ENCODE data around the gene PRDM12. TPM values are rescaled to one million over a fixed set of nuclear protein-coding genes. Genes with fewer than 3 reads are reported as not detected.

Gene PRDM12
- polyA plus RNA-seq, 1 donor (not counting 4 experiments of a cell fraction or from before 2014, with no cell fraction given) = not detected

DNA sequence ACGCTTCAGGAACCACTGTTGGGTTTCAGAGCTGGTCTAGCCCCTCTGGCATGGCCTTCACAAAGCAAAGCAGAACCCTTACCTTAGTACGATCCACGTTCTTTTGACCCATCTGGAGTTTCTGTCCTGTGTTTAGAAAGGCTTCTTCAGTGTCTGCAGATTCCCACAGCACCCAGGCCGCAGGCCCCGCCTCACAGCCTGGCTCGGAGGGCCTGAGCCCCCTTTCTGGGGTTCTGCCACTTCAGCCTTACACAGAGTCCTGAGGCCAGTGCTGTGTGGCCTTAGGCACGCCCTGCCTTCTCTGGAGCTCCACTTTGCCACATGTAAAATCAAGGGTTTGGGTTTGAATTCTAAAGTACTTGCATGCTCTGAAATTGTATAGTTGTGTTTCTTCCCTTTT lies 31.6 kb upstream of the PRDM12 start:
- H2AFZ ChIP-seq (ENCODE audit: control insufficient read depth, low read length) = no peak overlapping the region
- FAIRE-seq (no peak), DNase-seq (ENCODE audit: low read depth, low spot score) (no peak)
- no peak overlapping the region for H3K4me3 ChIP-seq (ENCODE audit: control insufficient read depth in 2 of 3, extremely low read depth in 1 of 3, insufficient read depth in 2 of 3, low read depth in 1 of 3, low read length in 3 of 3)
- H3K4me1 ChIP-seq (ENCODE audit: control insufficient read depth, extremely low read depth, insufficient read depth, low read length) = no peaks in the 10 kb centered on the region
- peaks cover 31 to 36% of the 10 kb centered on the region in 2 experiments for H3K36me3 ChIP-seq (ENCODE audit: control insufficient read depth in 2 of 2, extremely low read depth in 1 of 2, insufficient read depth in 2 of 2, low read length in 2 of 2)
- no peak overlapping the region for H3K27ac ChIP-seq (ENCODE audit: control insufficient read depth, insufficient read depth, low read length)
- no peaks in the 10 kb centered on the region for H3K9me1 ChIP-seq (ENCODE audit: control insufficient read depth, extremely low read depth, insufficient read depth, low read length)
- no peaks in the 10 kb centered on the region for H3K27me3 ChIP-seq (ENCODE audit: control insufficient read depth, extremely low read depth, insufficient read depth, low read length)
- dilution Hi-C loops (cut with MboI; ENCODE audit: extremely low pct_ligation_motif_present, low sequenced_read_pairs) = no loop called here
- TF ChIP-seq, protein P1, sequence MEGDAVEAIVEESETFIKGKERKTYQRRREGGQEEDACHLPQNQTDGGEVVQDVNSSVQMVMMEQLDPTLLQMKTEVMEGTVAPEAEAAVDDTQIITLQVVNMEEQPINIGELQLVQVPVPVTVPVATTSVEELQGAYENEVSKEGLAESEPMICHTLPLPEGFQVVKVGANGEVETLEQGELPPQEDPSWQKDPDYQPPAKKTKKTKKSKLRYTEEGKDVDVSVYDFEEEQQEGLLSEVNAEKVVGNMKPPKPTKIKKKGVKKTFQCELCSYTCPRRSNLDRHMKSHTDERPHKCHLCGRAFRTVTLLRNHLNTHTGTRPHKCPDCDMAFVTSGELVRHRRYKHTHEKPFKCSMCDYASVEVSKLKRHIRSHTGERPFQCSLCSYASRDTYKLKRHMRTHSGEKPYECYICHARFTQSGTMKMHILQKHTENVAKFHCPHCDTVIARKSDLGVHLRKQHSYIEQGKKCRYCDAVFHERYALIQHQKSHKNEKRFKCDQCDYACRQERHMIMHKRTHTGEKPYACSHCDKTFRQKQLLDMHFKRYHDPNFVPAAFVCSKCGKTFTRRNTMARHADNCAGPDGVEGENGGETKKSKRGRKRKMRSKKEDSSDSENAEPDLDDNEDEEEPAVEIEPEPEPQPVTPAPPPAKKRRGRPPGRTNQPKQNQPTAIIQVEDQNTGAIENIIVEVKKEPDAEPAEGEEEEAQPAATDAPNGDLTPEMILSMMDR (optimal IDR thresholded peaks at IDR 0.05 in 1 of 3, IDR thresholded peaks at IDR 0.05 in 1 of 3, conservative IDR thresholded peaks at IDR 0.05 in 1 of 3; ENCODE audit: extremely low read depth in 1 of 3, insufficient read depth in 2 of 3, low read length in 3 of 3) = no peak
- no peak for TF ChIP-seq EZH2 (IDR thresholded peaks at IDR 0.05; ENCODE audit: low read length)
- H3K79me2 ChIP-seq (ENCODE audit: control insufficient read depth, insufficient read depth, low read length) = no peaks in the 10 kb centered on the region
- no peaks in the 10 kb centered on the region for H4K20me1 ChIP-seq (ENCODE audit: control insufficient read depth, extremely low read depth, insufficient read depth, low read length)
- no peak overlapping the region for H3K4me2 ChIP-seq (ENCODE audit: control insufficient read depth, extremely low read depth, insufficient read depth, low read depth, low read length)
- no peaks in the 10 kb centered on the region for H3K9me3 ChIP-seq (ENCODE audit: control insufficient read depth, low read depth, low read length)
- no peak overlapping the region for H3K9ac ChIP-seq (ENCODE audit: control insufficient read depth, extremely low read depth, insufficient read depth, low read length)

DNA sequence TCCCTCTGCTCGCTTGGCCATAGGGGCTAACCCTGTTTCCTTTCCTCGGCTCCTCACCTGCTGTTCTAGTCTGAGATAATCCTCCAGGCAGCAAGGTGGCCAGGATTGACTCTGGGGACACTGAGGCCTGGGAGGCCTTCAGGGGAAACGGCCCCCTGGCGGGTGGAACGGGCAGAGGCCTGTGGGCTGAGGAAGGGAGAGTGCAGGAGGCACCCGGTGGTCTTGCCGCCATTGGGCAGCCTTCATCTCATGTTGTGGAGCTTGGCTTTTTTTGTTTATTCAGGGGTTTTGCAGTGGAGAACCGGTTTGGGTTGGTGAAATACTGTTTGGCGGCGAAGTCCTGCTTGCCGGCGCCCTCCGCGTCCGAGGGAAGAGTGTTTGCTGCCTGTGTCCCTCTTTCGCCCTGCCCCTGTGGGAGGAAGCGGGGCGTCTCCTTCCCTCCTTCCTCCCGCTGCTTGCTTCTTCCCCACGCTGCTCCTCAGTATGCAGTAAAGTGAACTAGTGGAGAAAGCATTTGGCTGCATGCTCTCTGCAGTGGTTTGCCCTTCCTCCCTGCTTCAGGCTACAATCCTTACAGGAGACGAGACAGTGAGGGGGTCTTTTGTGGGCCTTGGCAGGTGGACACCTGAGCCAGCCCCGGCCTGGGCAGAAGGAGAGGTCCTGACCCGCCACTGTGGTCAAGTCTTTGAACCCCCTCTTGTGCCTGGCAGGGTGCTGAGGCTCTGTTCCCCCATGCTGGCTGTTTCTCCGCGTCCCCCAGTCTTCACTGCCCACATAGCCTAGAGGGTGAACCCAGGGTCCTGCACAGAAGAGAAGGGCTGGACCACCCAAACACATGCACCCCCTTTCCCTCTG lies 30.8 kb upstream of the PRDM12 start:
- Histone ChIP-seq H3K27me3 (ENCODE audit: control insufficient read depth, extremely low read depth, insufficient read depth, low read length) (no peaks in the 10 kb centered on the region), H3K4me2 (ENCODE audit: control insufficient read depth, extremely low read depth, insufficient read depth, low read depth, low read length) (no peak overlapping the region), H3K4me1 (ENCODE audit: control insufficient read depth, extremely low read depth, insufficient read depth, low read length) (no peaks in the 10 kb centered on the region), H3K36me3 (ENCODE audit: control insufficient read depth in 2 of 2, extremely low read depth in 1 of 2, insufficient read depth in 2 of 2, low read length in 2 of 2) (peaks cover 30 to 33% of the 10 kb centered on the region in 2 experiments), H3K27ac (ENCODE audit: control insufficient read depth, insufficient read depth, low read length) (no peak overlapping the region), H3K9me1 (ENCODE audit: control insufficient read depth, extremely low read depth, insufficient read depth, low read length) (no peaks in the 10 kb centered on the region), H3K9ac (ENCODE audit: control insufficient read depth, extremely low read depth, insufficient read depth, low read length) (no peak overlapping the region), H2AFZ (ENCODE audit: control insufficient read depth, low read length) (no peak overlapping the region), H3K79me2 (ENCODE audit: control insufficient read depth, insufficient read depth, low read length) (no peaks in the 10 kb centered on the region), H3K4me3 (ENCODE audit: control insufficient read depth in 2 of 3, extremely low read depth in 1 of 3, insufficient read depth in 2 of 3, low read depth in 1 of 3, low read length in 3 of 3) (no peak overlapping the region), H4K20me1 (ENCODE audit: control insufficient read depth, extremely low read depth, insufficient read depth, low read length) (no peaks in the 10 kb centered on the region), H3K9me3 (ENCODE audit: control insufficient read depth, low read depth, low read length) (no peaks in the 10 kb centered on the region)
- TF ChIP-seq, protein P1 (optimal IDR thresholded peaks at IDR 0.05 in 1 of 3, IDR thresholded peaks at IDR 0.05 in 1 of 3, conservative IDR thresholded peaks at IDR 0.05 in 1 of 3; ENCODE audit: extremely low read depth in 1 of 3, insufficient read depth in 2 of 3, low read length in 3 of 3) = no peak
- TF ChIP-seq EZH2 (IDR thresholded peaks at IDR 0.05; ENCODE audit: low read length) = no peak
- DNase-seq (ENCODE audit: low read depth, low spot score) = no peak
- FAIRE-seq = no peak
- dilution Hi-C loops (cut with MboI; ENCODE audit: extremely low pct_ligation_motif_present, low sequenced_read_pairs) = no loop called here
